Neural cell (in vitro differentiated cells): ENCODE measurements around the gene ZNF362. TPM values are rescaled to one million over a fixed set of nuclear protein-coding genes. Genes with fewer than 3 reads are reported as not detected.
A peak's percentile ranks its signal among the peaks of the same experiment; 100 is the strongest.

ENCODE experiments used
- H2AFZ ChIP-seq: fragments of 200-600, 300-800 bp; sonication (generic), shearing (Covaris generic); 2 replicates; pipeline ENCODE4 v1.6.0; 2014; ENCODE audit warnings: low read depth, mild to moderate bottlenecking, antibody characterized with exemption, low read length, moderate library complexity
- H3F3A ChIP-seq: fragments of 200-600 bp; shearing (Covaris generic); 2 replicates; pipeline ENCODE4 v1.6.1; 2016; ENCODE audit warnings: mild to moderate bottlenecking, moderate library complexity, mixed read lengths, antibody characterized with exemption, low read length; ENCODE audit not compliant: insufficient read depth, poor library complexity, severe bottlenecking
- H3K27ac ChIP-seq: fragments of 200-600, 300-800 bp; sonication (generic), shearing (Covaris generic); 2 replicates; pipeline ENCODE4 v1.5.1; 2014; ENCODE audit warnings: mild to moderate bottlenecking, low read length, moderate library complexity
- H3K27me3 ChIP-seq: fragments of 300-800, 200-600 bp; sonication (generic), shearing (Covaris generic); 2 replicates; pipeline ENCODE4 v1.6.0; 2014; ENCODE audit warnings: mild to moderate bottlenecking, low read depth, low read length, moderate library complexity; ENCODE audit not compliant: insufficient read depth
- H3K36me3 ChIP-seq: fragments of 300-800, 200-600 bp; sonication (generic), shearing (Covaris generic); 2 replicates; pipeline ENCODE4 v1.5.1; 2014; ENCODE audit warnings: mild to moderate bottlenecking, antibody characterized with exemption, low read length, moderate library complexity; ENCODE audit not compliant: insufficient read depth
- H3K4me2 ChIP-seq: fragments of 300-800, 200-600 bp; sonication (generic), shearing (Covaris generic); 2 replicates; pipeline ENCODE4 v1.6.0; 2014; ENCODE audit warnings: mild to moderate bottlenecking, low read length
- H3K4me3 ChIP-seq: fragments of 300-800, 200-600 bp; sonication (generic), shearing (Covaris generic); 2 replicates; pipeline ENCODE4 v1.5.1; 2014; ENCODE audit warnings: mild to moderate bottlenecking, low read length, moderate library complexity
- H3K79me2 ChIP-seq: fragments of 200-600 bp; shearing (Covaris generic); replicated peaks from 2 replicates; pipeline ENCODE4 v1.6.0; 2014; ENCODE audit warnings: mild to moderate bottlenecking, low read length, moderate library complexity; ENCODE audit not compliant: insufficient read depth
- H3K9ac ChIP-seq: fragments of 300-800, 200-600 bp; sonication (generic), shearing (Covaris generic); 2 replicates; pipeline ENCODE4 v1.6.1; 2016; ENCODE audit warnings: mild to moderate bottlenecking, low read length, mixed read lengths
- H3K9me2 ChIP-seq: fragments of 200-600 bp; shearing (Covaris generic); 2 replicates; pipeline ENCODE4 v1.6.1; 2016; ENCODE audit warnings: mild to moderate bottlenecking, low read length, mixed read lengths; ENCODE audit not compliant: insufficient read depth
- H3K9me3 ChIP-seq: fragments of 200-600, 300-800 bp; sonication (generic), shearing (Covaris generic); 2 replicates; pipeline ENCODE4 v1.6.1; 2016; ENCODE audit warnings: mild to moderate bottlenecking, mixed run types, low read length, moderate library complexity, mixed read lengths
- H4K20me1 ChIP-seq: fragments of 200-600 bp; shearing (Covaris generic); 2 replicates; pipeline ENCODE4 v1.6.1; 2016; ENCODE audit warnings: mild to moderate bottlenecking, mixed run types; ENCODE audit not compliant: insufficient read depth
- CTCF ChIP-seq: fragments of 450-650 bp; IDR thresholded peaks from 2 replicates; pipeline ENCODE4 v1.5.1; 2014; ENCODE audit warnings: antibody characterized with exemption, mild to moderate bottlenecking, moderate library complexity; ENCODE audit not compliant: poor library complexity, severe bottlenecking
- EP300 ChIP-seq: fragments of 450-650 bp; conservative IDR thresholded peaks from 2 replicates; pipeline ENCODE4 v1.6.1; 2014; ENCODE audit warnings: antibody characterized with exemption, mild to moderate bottlenecking, moderate library complexity; ENCODE audit not compliant: poor library complexity, severe bottlenecking
- EZH2 ChIP-seq: fragments of 200-600, 300-800 bp; shearing (Covaris generic), sonication (generic); IDR thresholded peaks from 2 replicates; pipeline ENCODE4 v1.6.1; 2014; ENCODE audit warnings: antibody characterized with exemption, low read length, borderline replicate concordance, mild to moderate bottlenecking; ENCODE audit not compliant: insufficient read depth, poor library complexity, severe bottlenecking
- MXI1 ChIP-seq: fragments of 450-650 bp; conservative IDR thresholded peaks from 2 replicates; pipeline ENCODE4 v1.6.1; 2014; ENCODE audit warnings: antibody characterized with exemption, mild to moderate bottlenecking; ENCODE audit not compliant: poor library complexity, severe bottlenecking
- POLR2AphosphoS5 ChIP-seq: IDR thresholded peaks from 2 replicates; pipeline ENCODE4 v1.6.1; 2012
- RAD21 ChIP-seq: fragments of 450-650 bp; conservative IDR thresholded peaks from 2 replicates; pipeline ENCODE4 v1.6.1; 2014; ENCODE audit warnings: antibody characterized with exemption, mild to moderate bottlenecking, moderate library complexity
- REST ChIP-seq: IDR thresholded peaks from 2 replicates; pipeline ENCODE4 v1.6.1; 2012; ENCODE audit warnings: borderline replicate concordance
- SMC3 ChIP-seq: fragments of 450-650 bp; conservative IDR thresholded peaks from 2 replicates; pipeline ENCODE4 v1.6.1; 2014; ENCODE audit warnings: antibody characterized with exemption, mild to moderate bottlenecking, moderate library complexity; ENCODE audit not compliant: poor library complexity
- TAF1 ChIP-seq: IDR thresholded peaks from 2 replicates; pipeline ENCODE4 v1.6.1; 2012; ENCODE audit warnings: low read depth
- polyA plus RNA-seq: library from polyadenylated mRNA; depleted of rRNA; stranded (reverse); fragments of >200 nt; gene quantifications from 2 replicates; pipeline ENCODE4 v1.2.3, GENCODE V29; 2014

The ZNF362 gene
- polyA plus RNA-seq, 1 donor from 2014 or later, result 17.6 TPM

GRCh38 chr1:33346927-33347649, 90.8 kb downstream of the ZNF362 start:
- peaks cover 5% of the 10 kb centered on the region for H3K36me3 ChIP-seq
- peaks cover 81% of the 10 kb centered on the region for H3K79me2 ChIP-seq
- peak overlapping the region; percentile 95 for H3K4me2 ChIP-seq
- peak overlapping the region; percentile 85 for H3K27ac ChIP-seq
- peaks cover 15% of the 10 kb centered on the region for H4K20me1 ChIP-seq
- H3K9ac ChIP-seq, result peak overlapping the region; percentile 84
- no peaks in the 10 kb centered on the region for H3K27me3 ChIP-seq
- H3K9me2 ChIP-seq, result no peaks in the 10 kb centered on the region
- no peak for TF ChIP-seq CTCF
- no peak for TF ChIP-seq POLR2AphosphoS5
- TF ChIP-seq SMC3, result no peak
- TF ChIP-seq MXI1, result no peak
- no peak for TF ChIP-seq REST
- no peak for TF ChIP-seq RAD21
- H3F3A ChIP-seq, result no peaks in the 10 kb centered on the region
- H3K9me3 ChIP-seq, result no peaks in the 10 kb centered on the region
- peak overlapping the region; percentile 86 for H3K4me3 ChIP-seq
- H2AFZ ChIP-seq, result no peak overlapping the region

GRCh38 chr1:33347650-33347992, 91.3 kb downstream of the ZNF362 start:
- no peaks in the 10 kb centered on the region for H3F3A ChIP-seq
- H3K36me3 ChIP-seq, result peaks cover 5% of the 10 kb centered on the region
- no peaks in the 10 kb centered on the region for H3K27me3 ChIP-seq
- peak overlapping the region; percentile 86 for H3K4me3 ChIP-seq
- no peak overlapping the region for H2AFZ ChIP-seq
- H3K4me2 ChIP-seq, result peak overlapping the region; percentile 95
- TF ChIP-seq SMC3 (no peak), POLR2AphosphoS5 (no peak), TAF1 (no peak), CTCF (no peak), EZH2 (no peak), RAD21 (no peak), REST (no peak), EP300 (no peak), MXI1 (no peak)
- H3K9me3 ChIP-seq, result no peaks in the 10 kb centered on the region
- H3K9ac ChIP-seq, result peak overlapping the region; percentile 84
- H3K79me2 ChIP-seq, result peaks cover 75% of the 10 kb centered on the region
- no peaks in the 10 kb centered on the region for H3K9me2 ChIP-seq
- H4K20me1 ChIP-seq, result peaks cover 10% of the 10 kb centered on the region
- H3K27ac ChIP-seq, result peak overlapping the region; percentile 85
